Raji (cell line): ENCODE measurements around the gene UGT3A1.

Experiments
- POLR2A ChIP-seq: IDR thresholded peaks from 2 replicates; pipeline ENCODE4 v1.6.1; 2011; ENCODE audit warnings: low read depth, low read length, control low read depth; ENCODE audit not compliant: insufficient read depth

UGT3A1 gene

DNA sequence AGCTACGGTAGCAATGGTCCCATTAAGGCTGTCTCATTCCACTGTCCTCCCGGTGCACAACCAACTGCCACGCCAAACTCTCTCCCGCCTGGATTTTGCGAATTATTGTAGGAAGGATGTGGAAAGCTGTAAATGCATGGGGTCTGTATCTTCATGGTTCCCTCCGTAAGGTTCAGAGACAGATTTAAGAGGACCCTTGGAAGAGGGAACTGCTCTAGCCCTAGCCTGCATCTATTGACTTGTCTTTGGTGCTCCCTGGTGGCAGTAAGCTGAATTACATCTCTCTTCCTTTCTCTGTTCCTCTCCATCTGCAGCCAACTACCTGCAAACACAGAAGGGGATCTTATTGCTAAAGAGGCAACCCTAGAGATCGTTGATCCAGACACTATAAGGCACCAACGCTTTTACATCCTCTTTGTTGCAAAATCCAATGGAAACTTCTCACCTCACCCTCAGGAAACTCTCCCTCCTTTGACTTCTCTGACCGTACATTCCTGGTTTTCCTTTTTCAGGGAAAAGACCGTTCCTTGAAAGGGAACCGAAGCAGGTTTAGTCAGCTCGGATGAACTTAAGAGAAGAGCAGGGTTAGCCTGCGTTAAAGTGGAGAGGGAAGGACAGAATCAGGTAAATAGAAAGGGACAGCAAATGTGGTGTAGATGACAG, 64.7 kb downstream of the UGT3A1 start:
- no peak for TF ChIP-seq POLR2A

DNA sequence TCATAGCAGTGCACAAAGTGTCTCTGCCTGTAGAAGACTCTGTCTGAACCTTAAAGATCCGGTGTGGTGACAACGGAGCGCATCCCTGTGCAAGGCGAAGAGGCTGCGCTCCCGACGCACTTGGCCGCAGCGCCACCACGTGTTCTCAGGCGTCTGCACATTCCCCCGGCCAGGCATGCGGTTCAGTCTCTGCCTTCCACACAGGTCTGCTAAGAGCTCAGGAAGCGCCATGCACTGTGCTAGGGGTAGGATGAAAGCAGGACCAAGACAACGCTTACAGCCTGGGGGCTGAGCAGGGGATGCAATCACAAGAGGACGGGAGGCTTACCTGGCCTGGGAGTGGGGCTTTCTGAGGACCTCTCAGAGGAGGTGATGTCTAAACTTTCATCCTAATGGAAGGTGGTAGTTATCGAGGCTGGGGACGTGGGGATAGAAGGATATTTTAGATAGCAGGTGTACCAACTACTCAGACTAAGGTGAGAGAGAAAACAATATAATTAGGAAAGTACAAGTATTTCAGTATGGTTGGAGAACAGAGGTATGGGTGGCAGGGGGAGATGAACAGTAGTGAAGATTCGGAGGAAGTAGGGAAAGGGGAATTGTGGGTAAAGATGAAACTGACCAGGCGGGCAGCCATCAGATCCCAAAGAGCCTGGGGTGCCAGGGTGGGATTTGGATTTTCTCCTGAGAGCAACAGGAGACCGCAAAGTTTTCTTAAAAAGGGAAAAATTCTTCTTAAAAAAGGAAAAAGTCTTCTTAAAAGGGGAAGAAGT, 66.1 kb downstream of the UGT3A1 start:
- no peak for TF ChIP-seq POLR2A

DNA sequence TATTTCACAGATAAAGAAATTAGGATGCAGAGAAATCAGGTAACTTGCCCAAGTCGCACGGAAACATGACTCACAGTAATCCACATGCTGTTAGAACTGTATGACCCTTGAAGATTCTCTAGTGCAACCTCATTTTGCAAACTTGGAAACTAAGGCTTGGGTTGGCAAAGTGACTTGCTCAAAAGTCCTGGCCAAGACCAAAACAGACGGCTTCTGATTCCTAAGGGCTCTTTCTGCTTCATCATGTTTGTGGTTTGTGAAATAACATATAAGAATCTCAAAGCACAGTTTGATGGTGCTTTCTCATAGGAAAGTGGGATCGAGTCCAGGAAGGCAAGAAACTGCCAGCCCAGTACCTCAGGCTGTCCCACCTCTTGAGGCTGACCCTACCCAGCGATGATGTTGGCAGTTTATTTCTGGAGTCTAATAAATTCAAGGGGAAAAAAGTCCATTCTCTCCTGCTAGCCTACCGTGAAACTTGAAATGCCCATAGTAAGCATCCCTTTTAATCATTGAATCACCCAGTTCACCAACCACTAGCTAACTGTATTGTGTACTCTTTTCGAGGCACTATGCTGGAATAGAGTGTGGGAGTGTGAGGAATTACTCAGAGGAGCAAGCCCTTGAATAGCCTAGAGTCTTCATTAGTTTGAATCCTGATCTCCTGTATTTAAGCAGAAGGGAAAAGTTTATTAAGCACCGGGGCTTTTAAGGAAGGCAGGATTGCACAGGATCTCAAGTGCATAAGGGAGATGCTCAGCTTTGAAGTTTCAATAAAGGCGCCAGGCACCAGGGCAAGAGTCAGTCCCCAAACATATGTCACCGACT, 66.9 kb downstream of the UGT3A1 start:
- no peak for TF ChIP-seq POLR2A

DNA sequence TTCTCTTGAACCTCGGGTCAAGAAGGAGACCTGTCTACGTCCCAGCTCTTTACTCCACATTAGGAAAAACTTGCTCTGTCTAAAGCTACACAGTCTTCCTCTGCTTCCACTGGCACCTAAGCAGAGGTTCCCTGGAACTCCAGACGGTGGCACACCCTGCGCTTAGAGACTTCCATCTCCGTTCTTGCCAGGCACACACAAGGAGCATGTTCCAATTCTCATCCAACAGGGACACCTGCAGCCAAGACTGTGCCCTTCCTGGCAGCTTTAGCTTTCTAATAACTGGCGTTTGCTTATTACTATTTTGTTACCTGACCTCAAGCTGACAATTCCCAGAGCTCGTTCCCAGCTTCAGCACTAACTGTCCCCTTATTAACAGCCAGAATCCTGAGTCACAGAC, 68.7 kb downstream of the UGT3A1 start:
- no peak for TF ChIP-seq POLR2A

DNA sequence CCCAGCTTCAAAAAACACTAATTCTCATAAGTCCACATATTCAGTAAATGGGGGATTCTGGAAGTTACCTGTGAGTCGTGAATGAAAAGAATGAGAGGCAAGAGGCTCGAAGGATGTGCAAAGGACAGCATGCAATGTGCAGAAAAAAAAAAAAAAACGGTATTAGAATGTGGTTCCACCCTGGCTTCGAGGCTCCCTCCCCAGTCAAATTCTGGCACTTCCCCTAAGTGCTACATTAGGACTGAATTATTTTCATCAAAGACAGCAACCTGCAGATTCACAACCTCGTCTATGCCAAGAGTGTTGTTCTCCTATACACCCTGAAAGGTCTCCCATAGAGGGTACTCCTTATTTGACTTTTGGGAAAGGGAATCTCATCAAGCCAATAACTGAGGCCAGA, 69.3 kb downstream of the UGT3A1 start:
- TF ChIP-seq POLR2A, result no peak

DNA sequence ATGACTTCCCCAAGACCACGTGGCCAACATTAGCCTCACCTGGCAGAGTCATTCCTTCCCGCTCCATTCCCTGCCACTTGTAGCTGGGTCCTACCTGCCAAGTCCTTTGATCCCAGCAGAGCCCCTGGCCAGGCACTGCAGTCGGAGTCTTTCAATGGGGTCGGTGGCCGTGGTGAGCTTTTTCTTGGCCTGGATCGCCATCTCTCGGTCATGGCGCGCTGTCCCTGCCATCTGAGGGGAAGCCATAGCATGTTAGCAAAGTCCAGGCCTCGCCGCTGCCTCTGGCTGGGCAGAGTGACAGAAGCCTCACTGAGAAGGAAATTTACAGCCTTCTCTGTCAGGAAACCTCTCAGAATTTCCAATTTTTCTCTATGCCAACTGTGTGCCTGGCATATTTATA, 70.3 kb downstream of the UGT3A1 start:
- no peak for TF ChIP-seq POLR2A

DNA sequence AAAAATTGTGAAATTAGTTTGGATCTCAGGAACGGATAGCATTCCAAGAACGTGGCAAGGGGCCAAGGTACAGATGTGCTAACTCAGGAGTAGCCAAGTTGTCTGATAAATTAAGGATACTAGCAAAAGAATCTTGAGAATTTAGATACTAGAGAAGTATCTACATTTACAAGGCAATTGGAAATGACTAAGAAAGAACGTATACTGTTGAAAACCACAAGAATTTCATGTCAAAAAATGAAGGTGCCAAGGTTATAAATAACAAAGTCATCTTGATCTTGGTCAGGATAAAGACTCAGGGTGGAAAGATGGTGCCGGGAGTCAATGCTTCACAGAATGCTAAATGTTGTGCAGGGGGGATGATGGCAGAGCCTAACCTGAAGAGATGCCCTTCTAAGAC, 72.0 kb downstream of the UGT3A1 start:
- no peak for TF ChIP-seq POLR2A

DNA sequence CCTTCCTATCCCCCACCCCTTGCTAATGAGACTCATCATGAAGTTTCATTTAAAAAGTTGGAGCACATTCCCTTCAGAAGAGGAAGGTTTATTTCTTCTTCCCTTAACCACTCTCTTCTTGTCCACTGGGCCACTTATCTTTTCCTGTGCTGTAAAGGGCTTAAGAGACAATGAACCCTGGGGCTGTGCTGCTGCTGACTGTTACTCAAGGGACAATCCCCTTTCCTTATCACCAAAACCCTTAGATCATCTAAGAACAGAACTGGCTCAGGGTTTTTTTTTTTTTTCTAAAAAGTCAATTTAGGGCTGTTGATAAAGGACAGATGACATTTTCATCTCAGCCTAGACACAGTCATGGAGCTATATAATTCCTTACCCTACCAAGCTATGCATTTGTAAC, 82.4 kb downstream of the UGT3A1 start:
- no peak for TF ChIP-seq POLR2A

DNA sequence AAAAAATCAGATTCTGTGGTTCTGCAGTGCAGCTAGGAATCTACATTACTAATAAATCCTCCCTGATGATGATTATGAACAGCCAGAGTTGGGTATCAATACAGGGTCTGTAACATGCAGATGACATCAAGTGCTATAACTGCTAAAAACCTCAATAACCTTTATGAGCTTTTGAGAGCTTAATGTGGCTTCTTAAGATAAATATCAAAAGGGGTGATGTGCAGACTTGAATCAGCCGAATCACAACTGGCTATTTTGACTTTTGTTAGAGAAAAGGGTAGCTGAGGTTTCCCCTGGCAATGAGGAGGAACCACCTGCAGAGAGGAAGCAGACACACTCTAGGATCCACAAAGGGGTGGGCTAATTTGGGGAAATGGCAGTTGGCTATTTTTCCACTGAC, 83.0 kb downstream of the UGT3A1 start:
- TF ChIP-seq POLR2A, result peak; percentile 32; the same call in 1 of the 2 replicates

DNA sequence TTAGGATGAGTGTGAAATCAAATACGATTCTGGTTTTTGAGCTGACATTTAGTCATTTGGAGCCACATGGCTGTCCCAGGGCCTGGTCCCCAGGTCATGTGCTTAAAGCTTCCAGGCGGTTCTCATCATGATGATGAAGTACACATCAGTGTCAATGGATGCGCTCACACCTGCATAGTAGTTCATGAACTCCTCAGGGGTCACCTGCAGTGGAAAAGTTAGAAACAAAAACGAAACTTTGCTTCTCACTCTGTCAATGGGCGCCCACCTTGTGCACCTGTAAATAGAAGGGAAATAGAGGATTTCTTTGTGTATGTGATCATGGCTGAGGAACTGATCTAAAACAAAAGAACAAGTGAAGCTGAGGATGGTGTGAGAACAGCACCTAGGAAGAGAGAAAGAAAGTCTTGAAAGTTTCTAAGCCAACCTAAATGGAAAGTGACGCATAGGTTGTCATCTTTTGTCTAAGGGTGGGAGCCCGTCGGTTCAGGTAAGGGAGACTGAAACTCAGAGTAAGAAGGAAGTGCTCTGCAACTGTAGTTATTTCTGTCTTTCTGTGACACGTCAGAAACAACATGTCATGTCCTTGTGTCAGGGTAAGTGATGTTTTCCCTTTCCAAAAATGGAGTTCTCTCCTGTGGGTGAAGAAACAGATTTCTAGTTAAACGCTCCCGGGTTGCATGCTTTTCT, 86.6 kb downstream of the UGT3A1 start:
- TF ChIP-seq POLR2A, result no peak

DNA sequence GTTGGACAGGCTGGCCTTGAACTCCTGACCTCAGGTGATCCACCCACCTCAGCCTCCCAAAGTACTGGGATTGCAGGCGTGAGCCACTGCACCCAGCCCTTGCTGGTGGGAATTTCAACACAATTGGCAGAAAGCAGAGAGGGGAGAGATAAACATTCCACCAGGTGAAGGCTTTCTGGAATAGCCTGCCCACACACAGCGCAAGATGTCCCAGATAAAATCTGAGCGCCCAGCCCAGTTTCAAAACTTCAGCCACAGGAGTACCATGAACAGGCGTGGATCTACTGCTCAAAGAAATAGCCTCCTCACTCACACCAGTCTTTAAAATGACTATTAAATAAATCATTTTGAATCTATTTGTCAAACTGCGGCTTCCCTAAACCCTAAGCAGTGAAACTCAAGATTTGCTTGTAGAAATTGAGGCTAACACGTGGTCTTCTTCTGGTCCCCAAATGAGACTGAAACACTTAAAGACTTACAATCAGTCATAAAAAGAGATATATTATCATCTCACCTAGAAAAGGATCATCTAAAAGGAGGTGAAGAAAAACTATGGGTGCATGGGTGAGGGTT, 87.5 kb downstream of the UGT3A1 start:
- TF ChIP-seq POLR2A, result no peak

DNA sequence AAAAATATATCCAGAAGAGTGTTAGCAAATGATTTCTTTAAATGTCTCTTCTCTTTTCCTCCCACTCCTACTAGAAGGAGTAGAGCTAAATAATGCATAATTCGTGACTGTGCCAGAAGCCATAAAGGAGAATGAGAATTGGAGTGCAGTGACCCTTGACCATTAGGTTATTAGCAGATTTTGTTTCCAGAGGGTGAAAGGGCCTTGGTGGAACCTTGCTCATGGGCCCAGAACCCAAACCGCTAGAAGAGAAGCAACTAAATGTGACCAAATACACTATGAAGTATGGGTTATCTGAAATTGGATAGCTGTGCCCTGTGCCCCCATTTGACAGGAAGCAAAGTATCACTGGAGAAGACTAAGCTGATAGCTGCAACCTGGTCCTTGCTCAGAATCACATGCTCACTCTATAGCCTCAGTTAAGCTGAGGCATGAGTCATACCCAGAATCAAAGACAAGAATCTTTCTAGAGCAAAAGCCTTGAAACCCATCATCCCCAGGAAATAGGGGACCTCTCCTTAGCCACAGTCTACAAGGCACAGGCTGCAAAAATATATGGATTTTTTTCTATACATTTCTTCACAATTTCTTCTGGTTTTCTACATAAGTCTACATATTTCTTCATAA, 89.0 kb downstream of the UGT3A1 start:
- no peak for TF ChIP-seq POLR2A
